CD4-positive, alpha-beta T cell (primary cell): Measurements from ENCODE around the gene COX17. TPM values are rescaled to one million over a fixed set of nuclear protein-coding genes. Genes with fewer than 3 reads are reported as not detected.

Experiments used
- ATAC-seq: fragments of 200-7000 bp; cut with Tn5 transposase; one replicate; pipeline ENCODE4 v1.10.0; 2022; ENCODE audit warnings: mild to moderate bottlenecking; ENCODE audit not compliant: poor library complexity
- CTCF ChIA-PET: fragments of 350-600 bp; sonication (Branson Sonifier 250); formaldehyde crosslinking; loops from one replicate; lab custom pipeline; 2021; ENCODE audit warnings: antibody characterized with exemption, inconsistent platforms; lab: Charles Lee
- POLR2A ChIA-PET: fragments of 350-600 bp; sonication (Branson Sonifier 250); formaldehyde crosslinking; loops from one replicate; lab custom pipeline; 2021; ENCODE audit warnings: antibody characterized with exemption, inconsistent platforms; lab: Charles Lee
- DNase-seq, 14 experiments: peaks; one replicate each; pipeline ENCODE4 v3.0.0-alpha.2; 2013 to 2020; ENCODE audit warnings: mixed read lengths in 2 of 14
- H3K27ac ChIP-seq, 2 donors: one replicate each; pipeline versions ENCODE4 v1.5.1 to v1.7.0; 2013; ENCODE audit warnings: low read length in 2 of 2, low read depth in 1 of 2, mild to moderate bottlenecking in 1 of 2
- H3K27me3 ChIP-seq, 2 experiments: 1 replicate in 1 of 2; 2 replicates in 1 of 2; pipeline versions ENCODE4 v1.6.1 to v1.7.0; 2013; ENCODE audit warnings: low read length in 2 of 2, control low read depth in 1 of 2, mild to moderate bottlenecking in 1 of 2, moderate library complexity in 1 of 2; ENCODE audit not compliant: insufficient read depth in 2 of 2, control insufficient read depth in 1 of 2
- H3K36me3 ChIP-seq: one replicate; pipeline ENCODE4 v1.6.1; 2013; ENCODE audit warnings: low read length, control low read depth; ENCODE audit not compliant: insufficient read depth
- H3K4me1 ChIP-seq: one replicate; pipeline ENCODE4 v1.6.1; 2013; ENCODE audit warnings: low read length, control low read depth; ENCODE audit not compliant: insufficient read depth
- H3K4me3 ChIP-seq: one replicate; pipeline ENCODE4 v1.5.1; 2013; ENCODE audit warnings: mild to moderate bottlenecking, low read length, moderate library complexity
- H3K9me3 ChIP-seq, 2 experiments: 1 replicate in 1 of 2; 2 replicates in 1 of 2; pipeline versions ENCODE4 v1.6.1 to v1.7.0; 2013; ENCODE audit warnings: low read length in 2 of 2, mild to moderate bottlenecking in 2 of 2, control low read depth in 1 of 2, moderate library complexity in 1 of 2; ENCODE audit not compliant: control insufficient read depth in 1 of 2, insufficient read depth in 1 of 2
- H3K27ac Mint-ChIP-seq: one replicate; pipeline ENCODE4 v1.8.0; 2020; ENCODE audit warnings: mixed read lengths
- H3K27me3 Mint-ChIP-seq: one replicate; pipeline ENCODE4 v1.8.0; 2021; ENCODE audit warnings: mixed read lengths
- H3K36me3 Mint-ChIP-seq: one replicate; pipeline ENCODE4 v1.8.0; 2021; ENCODE audit warnings: low read depth, mixed read lengths
- H3K4me1 Mint-ChIP-seq: one replicate; pipeline ENCODE4 v1.8.0; 2021; ENCODE audit warnings: low read depth, mixed read lengths
- H3K4me3 Mint-ChIP-seq: one replicate; pipeline ENCODE4 v1.8.0; 2020; ENCODE audit warnings: mild to moderate bottlenecking, mixed read lengths
- H3K9me3 Mint-ChIP-seq: one replicate; pipeline ENCODE4 v1.8.0; 2020; ENCODE audit warnings: mixed read lengths
- intact Hi-C, 2 experiments: fragments of 100-400 bp; cut with DNase I in 1 of 2; cut with micrococcal nuclease in 1 of 2; formaldehyde crosslinking; loops; one replicate each; pipeline versions ENCODE4 v1.15.1 to v1.9.0; 2023 to 2025; cut with DNase I, micrococcal nuclease
- total RNA-seq, 174 experiments: library from RNA in 2 of 174; stranded (reverse) in 2 of 174; gene quantifications; one replicate each; pipeline ENCODE4 v1.2.3 and lab custom pipeline; 2021 to 2026
- TF ChIP-seq, protein P1 (sequence below): fragments of 200-600 bp; IDR thresholded peaks from one replicate; pipeline ENCODE4 v1.8.0; 2022; ENCODE audit warnings: antibody characterized with exemption, mild to moderate bottlenecking

The COX17 gene
- total RNA-seq, 2 experiments from 2014 or later = 24.6 to 26.3 TPM

DNA sequence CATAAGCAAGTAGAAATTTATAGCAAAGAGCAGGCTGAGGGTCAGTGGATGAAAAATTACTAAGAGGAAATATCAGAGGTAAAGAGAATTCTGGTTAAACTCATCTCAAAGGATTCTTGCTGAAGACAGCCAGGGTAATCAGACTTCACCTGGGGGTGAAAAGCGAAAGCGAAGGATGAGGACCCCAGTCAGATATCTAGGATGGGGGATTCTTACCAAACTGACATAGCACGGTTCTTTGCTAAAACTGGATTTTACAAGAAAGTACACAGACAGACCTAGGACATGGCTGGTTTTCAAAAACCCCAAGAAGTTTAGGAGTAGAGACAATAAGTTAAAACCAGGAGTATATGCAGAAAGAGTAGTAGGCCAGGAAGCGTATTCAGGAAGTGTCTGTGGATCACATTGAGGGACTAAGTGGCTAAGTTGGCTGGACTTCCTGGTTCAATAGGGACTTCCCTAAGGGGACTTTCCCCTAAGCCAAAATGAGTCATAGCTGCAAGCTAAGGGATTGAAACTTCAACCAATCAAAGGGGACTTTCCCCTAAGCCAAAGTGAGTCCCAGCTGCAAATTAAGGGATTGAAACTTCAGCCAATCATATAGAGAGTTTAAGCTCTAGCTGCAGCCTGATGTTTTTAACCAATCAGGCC lies 23.2 kb upstream of the COX17 start:
- POLR2A ChIA-PET = interaction anchor here (1.1 kb wide), 1 partner anchor 11 kb away, joined by 3 read pairs; no protein-coding TSS in a partner anchor
- TF ChIP-seq, protein P1, sequence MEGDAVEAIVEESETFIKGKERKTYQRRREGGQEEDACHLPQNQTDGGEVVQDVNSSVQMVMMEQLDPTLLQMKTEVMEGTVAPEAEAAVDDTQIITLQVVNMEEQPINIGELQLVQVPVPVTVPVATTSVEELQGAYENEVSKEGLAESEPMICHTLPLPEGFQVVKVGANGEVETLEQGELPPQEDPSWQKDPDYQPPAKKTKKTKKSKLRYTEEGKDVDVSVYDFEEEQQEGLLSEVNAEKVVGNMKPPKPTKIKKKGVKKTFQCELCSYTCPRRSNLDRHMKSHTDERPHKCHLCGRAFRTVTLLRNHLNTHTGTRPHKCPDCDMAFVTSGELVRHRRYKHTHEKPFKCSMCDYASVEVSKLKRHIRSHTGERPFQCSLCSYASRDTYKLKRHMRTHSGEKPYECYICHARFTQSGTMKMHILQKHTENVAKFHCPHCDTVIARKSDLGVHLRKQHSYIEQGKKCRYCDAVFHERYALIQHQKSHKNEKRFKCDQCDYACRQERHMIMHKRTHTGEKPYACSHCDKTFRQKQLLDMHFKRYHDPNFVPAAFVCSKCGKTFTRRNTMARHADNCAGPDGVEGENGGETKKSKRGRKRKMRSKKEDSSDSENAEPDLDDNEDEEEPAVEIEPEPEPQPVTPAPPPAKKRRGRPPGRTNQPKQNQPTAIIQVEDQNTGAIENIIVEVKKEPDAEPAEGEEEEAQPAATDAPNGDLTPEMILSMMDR = no peak
- Mint-ChIP-seq H3K4me1 (peaks cover 24% of the 10 kb centered on the region), H3K4me3 (peak overlapping the region; percentile 28), H3K9me3 (no peaks in the 10 kb centered on the region), H3K27ac (peak overlapping the region; percentile 18), H3K27me3 (peaks cover 9% of the 10 kb centered on the region), H3K36me3 (no peaks in the 10 kb centered on the region)
- Histone ChIP-seq H3K36me3 (no peaks in the 10 kb centered on the region), H3K27me3 (no peaks in the 10 kb centered on the region), H3K9me3 (no peaks in the 10 kb centered on the region), H3K27ac (peak overlapping the region in 1 of 2 donors; percentile 48), H3K4me3 (no peak overlapping the region), H3K4me1 (peaks cover 28% of the 10 kb centered on the region)
- peak in 4 of 14 experiments; percentile 3 to 85 (median 69) for DNase-seq
- intact Hi-C loops = no loop called here
- CTCF ChIA-PET = no interaction called here
- no peak for ATAC-seq

DNA sequence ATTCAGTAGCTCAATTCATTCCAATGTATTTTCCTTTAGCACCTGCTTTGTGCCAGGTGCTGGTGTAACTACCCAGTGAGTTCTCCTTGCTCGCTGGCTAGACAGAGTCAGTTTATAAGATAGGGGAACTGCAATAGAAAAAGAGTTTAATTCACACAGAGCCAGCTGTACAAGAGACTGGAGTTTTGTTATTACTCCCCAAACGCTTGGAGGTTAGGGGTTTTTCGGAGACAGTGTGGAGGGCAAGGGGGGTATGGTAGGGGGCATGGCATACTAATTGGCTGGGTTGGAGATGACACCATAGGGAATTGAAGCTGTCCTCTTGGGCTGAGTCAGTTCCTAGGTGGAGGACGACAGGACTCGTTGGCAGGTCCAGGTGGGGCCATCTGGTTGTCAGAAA lies 20.2 kb upstream of the COX17 start:
- H3K4me1 ChIP-seq = peaks cover 18% of the 10 kb centered on the region
- no peaks in the 10 kb centered on the region for H3K27me3 ChIP-seq
- ATAC-seq = no peak
- H3K27me3 Mint-ChIP-seq = no peaks in the 10 kb centered on the region
- CTCF ChIA-PET = interaction anchor here (1.5 kb wide), 1 partner anchor 21 kb away, joined by 6 read pairs; the partner anchor contains the start of gene COX17
- H3K4me1 Mint-ChIP-seq = peaks cover 14% of the 10 kb centered on the region
- H3K4me3 Mint-ChIP-seq = no peak overlapping the region
- POLR2A ChIA-PET = no interaction called here
- H3K36me3 Mint-ChIP-seq = no peaks in the 10 kb centered on the region
- H3K36me3 ChIP-seq = no peaks in the 10 kb centered on the region
- DNase-seq = no peak
- TF ChIP-seq, protein P1 = no peak
- no peaks in the 10 kb centered on the region for H3K9me3 ChIP-seq
- intact Hi-C loops = no loop called here
- no peak overlapping the region for H3K4me3 ChIP-seq
- H3K27ac ChIP-seq = no peak overlapping the region
- H3K9me3 Mint-ChIP-seq = no peaks in the 10 kb centered on the region
- H3K27ac Mint-ChIP-seq = no peak overlapping the region

DNA sequence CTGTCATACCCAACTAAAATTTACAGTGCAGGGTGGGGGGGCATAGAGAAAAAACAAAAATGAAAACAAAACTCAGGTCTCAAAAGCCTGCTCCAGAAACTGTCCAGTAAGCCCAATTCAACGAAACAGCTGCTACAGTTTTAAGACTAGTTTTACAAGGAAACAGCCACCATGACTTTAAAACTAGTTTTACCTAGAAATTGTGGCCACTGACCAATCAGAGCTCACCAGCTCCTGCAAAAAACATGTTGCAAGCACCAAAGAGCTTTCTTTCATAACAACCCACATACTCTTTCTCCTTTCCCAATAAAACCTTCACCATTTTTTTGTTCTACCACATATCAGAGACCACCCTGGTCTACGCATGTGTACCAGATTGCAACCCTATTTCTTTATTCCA lies 18.3 kb upstream of the COX17 start:
- Mint-ChIP-seq H3K27me3 (no peaks in the 10 kb centered on the region), H3K27ac (no peak overlapping the region), H3K9me3 (no peaks in the 10 kb centered on the region), H3K4me1 (peaks cover 7% of the 10 kb centered on the region), H3K4me3 (no peak overlapping the region), H3K36me3 (no peaks in the 10 kb centered on the region)
- Histone ChIP-seq H3K27me3 (no peaks in the 10 kb centered on the region), H3K9me3 (no peaks in the 10 kb centered on the region), H3K27ac (no peak overlapping the region), H3K4me3 (no peak overlapping the region), H3K4me1 (peaks cover 5% of the 10 kb centered on the region), H3K36me3 (no peaks in the 10 kb centered on the region)
- intact Hi-C loops = no loop called here
- TF ChIP-seq, protein P1 = no peak
- ChIA-PET CTCF (no interaction called here), POLR2A (no interaction called here)
- DNase-seq (no peak), ATAC-seq (no peak)
